ENCODE results near the gene GFAP. TPM values are rescaled to one million over a fixed set of nuclear protein-coding genes. Genes with fewer than 3 reads are reported as not detected.

GFAP gene
- total RNA-seq, 4 donors from 2014 or later: 2.4 to 15.3 (median 5.2) TPM

DNA sequence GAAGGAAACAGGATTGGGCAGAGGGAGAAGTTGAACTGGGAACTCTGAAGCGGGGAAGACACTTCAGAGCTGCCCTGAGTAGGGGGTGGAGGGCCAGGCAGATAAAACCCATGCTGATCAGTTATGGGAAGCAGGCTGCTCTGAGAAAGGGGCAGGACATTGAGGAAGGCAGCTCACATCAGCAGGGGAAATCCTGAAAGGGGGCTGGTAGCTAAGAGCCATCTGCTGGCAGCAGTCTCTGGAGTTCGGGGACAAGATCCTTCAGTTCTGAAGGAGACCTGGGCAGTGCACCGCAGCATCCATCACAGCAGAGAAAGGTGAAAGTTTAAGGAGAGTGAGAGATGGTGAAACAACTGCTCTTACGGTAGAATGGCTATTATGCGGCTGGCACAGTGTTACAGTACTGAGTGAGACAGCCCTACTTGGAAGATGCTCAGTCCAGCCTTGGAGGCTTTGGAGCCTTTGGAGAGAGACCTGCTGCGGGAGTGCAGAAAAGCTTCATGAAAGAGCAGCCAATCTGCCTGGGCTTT, 37.7 kb upstream of the GFAP start:
- TF ChIP-seq, protein P1, sequence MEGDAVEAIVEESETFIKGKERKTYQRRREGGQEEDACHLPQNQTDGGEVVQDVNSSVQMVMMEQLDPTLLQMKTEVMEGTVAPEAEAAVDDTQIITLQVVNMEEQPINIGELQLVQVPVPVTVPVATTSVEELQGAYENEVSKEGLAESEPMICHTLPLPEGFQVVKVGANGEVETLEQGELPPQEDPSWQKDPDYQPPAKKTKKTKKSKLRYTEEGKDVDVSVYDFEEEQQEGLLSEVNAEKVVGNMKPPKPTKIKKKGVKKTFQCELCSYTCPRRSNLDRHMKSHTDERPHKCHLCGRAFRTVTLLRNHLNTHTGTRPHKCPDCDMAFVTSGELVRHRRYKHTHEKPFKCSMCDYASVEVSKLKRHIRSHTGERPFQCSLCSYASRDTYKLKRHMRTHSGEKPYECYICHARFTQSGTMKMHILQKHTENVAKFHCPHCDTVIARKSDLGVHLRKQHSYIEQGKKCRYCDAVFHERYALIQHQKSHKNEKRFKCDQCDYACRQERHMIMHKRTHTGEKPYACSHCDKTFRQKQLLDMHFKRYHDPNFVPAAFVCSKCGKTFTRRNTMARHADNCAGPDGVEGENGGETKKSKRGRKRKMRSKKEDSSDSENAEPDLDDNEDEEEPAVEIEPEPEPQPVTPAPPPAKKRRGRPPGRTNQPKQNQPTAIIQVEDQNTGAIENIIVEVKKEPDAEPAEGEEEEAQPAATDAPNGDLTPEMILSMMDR (IDR thresholded peaks at IDR 0.05; ENCODE audit: low read depth): no peak

DNA sequence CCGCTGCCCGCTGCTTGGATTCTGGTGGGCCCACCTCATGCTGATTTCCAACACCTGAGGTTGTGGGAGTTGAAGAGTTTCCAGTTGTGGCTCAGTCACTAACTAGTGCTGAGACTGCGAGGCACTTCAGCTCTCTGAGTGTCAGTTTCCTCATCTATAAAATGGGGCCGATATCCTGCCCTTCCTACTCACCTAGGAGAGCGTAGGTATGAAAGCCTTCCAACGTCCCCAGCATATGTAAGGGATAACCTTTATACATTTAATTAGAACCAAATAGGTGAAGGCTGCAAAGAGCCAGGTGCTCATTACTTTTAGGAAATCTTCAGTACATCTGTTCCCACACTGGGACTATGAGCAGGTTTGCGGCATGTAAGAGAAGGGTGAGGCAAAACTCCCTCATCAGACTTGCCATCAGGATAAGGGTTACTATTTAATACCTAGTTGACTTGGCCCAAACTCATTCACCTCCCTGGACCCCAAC, 33.1 kb upstream of the GFAP start:
- TF ChIP-seq, protein P1 (IDR thresholded peaks at IDR 0.05; ENCODE audit: low read depth): no peak

DNA sequence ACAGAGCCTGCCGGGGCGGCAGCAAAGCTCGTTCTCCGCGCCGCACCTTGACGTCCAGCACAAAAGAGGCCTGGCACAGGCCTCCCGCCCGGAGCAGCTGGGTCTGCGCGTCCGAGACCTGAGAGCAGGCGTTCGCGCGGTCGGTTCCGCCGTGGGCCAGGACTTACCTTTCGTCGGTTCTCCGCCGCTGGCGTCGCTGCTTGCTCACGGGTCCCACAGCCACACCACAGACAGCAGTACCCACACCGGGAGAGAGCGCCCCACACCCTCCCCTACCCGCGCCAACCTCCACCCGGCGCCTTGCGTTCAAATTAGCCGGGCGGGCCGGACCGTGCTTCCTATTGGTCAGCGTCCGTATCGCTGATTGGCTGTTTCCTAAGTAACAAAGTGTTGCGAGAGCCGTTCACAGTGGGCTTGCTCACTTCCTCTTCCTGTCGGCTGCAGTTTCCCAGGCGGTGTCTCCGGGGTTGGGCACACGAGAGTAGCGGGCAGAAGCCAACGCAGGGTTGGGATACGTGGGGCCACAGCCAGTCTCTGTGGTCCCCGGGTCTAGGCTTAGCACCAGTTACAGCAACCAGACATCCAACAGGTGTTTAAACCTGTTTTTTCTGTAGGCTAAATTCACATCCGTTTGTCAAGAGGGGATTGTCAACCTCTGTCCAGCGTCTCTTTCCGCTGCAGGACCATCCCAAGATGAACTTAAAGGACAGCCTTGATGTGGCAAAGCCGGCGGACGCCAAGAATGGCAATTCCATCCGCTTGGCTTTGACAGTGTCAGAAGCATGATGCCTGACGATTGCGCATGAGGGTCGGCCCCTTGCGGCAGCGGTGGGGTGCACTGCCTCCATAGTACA, 32.4 kb upstream of the GFAP start, which contains the start of gene KIF18B:
Gene KIF18B, minus strand, starts transcription at position 313 of the 854 bp plus-strand sequence. CDS start 11,429 bp downstream, outside the sequence.
- TF ChIP-seq, protein P1 (IDR thresholded peaks at IDR 0.05; ENCODE audit: low read depth): no peak

GRCh38 chr17:44942456-44942855, 27.2 kb upstream of the GFAP start:
- TF ChIP-seq, protein P1 (IDR thresholded peaks at IDR 0.05; ENCODE audit: low read depth): no peak

DNA sequence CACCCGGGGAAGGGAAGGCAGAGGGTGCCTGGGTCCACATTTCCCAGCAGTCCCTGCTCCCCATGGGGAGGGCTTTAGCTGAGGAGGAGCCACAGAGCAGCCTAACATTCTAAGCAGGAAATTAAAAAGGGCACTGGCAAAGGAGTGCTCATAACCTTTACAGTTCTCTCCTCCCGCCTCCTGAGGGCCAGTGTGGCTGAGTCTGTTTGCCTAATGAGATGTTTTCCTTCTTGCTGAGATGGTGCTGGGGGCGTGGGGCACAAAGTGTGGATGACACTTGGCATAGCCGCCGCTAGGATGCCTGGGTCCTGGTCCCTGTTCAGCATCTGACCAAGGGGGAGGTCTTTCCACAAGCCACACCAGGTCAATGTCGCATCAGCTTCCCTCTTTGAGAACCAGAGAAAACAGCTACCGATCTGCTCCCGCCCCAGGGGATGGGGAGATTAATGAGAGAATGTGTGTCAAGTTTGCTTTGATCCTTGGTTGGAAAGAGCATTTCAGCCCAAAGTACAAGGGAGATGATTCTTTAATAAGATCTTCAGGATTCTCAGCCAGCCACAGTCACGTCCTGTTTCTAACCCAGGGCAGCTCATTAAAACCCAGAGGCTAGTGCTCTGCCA, 26.5 kb upstream of the GFAP start:
- TF ChIP-seq, protein P1 (IDR thresholded peaks at IDR 0.05; ENCODE audit: low read depth): no peak

DNA sequence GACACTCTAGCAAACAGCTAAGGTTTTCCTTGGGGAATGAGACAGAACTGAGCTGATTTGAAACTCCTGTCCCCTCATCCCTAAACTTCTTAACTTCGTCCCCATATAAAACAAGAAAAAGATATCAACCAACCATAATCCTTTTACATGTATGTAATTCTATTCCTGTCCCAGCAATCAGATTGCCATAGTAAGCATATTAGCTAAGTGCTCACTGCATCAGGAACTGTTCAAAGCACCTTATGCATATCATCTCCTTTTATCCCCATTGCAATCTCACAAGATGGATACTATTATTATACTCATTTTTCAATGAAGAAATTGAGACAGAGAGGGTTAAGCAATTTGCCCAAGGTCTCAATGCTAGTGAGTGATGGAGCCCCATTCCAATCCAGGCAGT, 25.5 kb upstream of the GFAP start:
- TF ChIP-seq, protein P1 (IDR thresholded peaks at IDR 0.05; ENCODE audit: low read depth): no peak

DNA sequence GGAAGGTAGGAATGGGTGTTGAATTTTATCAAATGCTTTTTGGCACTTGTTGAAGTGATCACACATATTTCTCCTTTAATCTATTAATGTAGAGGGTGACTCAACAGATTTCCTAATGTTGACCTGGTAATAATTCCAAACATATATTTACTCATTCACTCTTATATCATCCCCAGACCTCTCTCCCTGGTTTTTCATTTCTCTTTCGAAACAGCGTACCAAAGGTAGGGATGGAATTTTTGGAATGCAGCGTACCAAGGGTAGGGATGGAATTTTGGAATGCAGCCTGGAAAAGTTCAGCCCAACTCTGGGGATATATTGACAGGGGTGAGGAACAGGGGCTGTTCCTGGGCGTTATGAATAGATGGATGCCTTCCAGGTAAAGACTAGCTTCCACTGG, 25.0 kb upstream of the GFAP start:
- TF ChIP-seq, protein P1 (IDR thresholded peaks at IDR 0.05; ENCODE audit: low read depth): no peak

Data from subcutaneous adipose tissue (tissue), 4 donors.